ENCODE data around the gene ARFGEF2. TPM values are rescaled to one million over a fixed set of nuclear protein-coding genes. Genes with fewer than 3 reads are reported as not detected.
"Not testable (repeated sequence)": the region's sequence is repeated elsewhere in the genome, so short reads cannot be mapped to it uniquely, and the experiment has no call there.

ARFGEF2 gene
- total and polyA plus RNA-seq, 5 donors from 2014 or later, result 6.8 to 22.1 (median 7.7) TPM

- H3K27ac ChIP-seq (ENCODE audit: insufficient read depth, low read length, poor library complexity, severe bottlenecking), result no peak overlapping the region
- H3K4me3 ChIP-seq (ENCODE audit: low read depth, low read length), result no peak overlapping the region
- no peaks in the 10 kb centered on the region for H3K9me3 ChIP-seq (ENCODE audit: control insufficient read depth in 2 of 2, low read length in 2 of 2)
- DNase-seq (no peak), ATAC-seq (ENCODE audit: low read depth in 2 of 2) (no peak)
- H3K4me3 Mint-ChIP-seq, result no peak overlapping the region
- H3K4me1 Mint-ChIP-seq, result peaks cover 0 to 2% (median 0%) of the 10 kb centered on the region in 4 donors
- H3K9me3 Mint-ChIP-seq, result no peaks in the 10 kb centered on the region
- H3K4me1 ChIP-seq (ENCODE audit: control insufficient read depth, insufficient read depth, low read length, poor library complexity, severe bottlenecking), result no peaks in the 10 kb centered on the region
- H3K27me3 Mint-ChIP-seq, result no peaks in the 10 kb centered on the region
- no peaks in the 10 kb centered on the region for H3K36me3 Mint-ChIP-seq
- no peaks in the 10 kb centered on the region for H3K36me3 ChIP-seq (ENCODE audit: control insufficient read depth, insufficient read depth, low read length)
- H3K27ac Mint-ChIP-seq, result no peak overlapping the region
- no peaks in the 10 kb centered on the region for H3K27me3 ChIP-seq (ENCODE audit: control insufficient read depth, insufficient read depth, low read length)
Observed at GRCh38 chr20:48880981-48881657, 40.4 kb upstream of the ARFGEF2 start.

GRCh38 chr20:48885237-48885636 is 36.3 kb upstream of the ARFGEF2 start:
- Mint-ChIP-seq H3K27ac (no peak overlapping the region), H3K4me1 (no peaks in the 10 kb centered on the region), H3K9me3 (no peaks in the 10 kb centered on the region), H3K27me3 (peaks cover 7% of the 10 kb centered on the region), H3K36me3 (no peaks in the 10 kb centered on the region), H3K4me3 (no peak overlapping the region)
- Histone ChIP-seq H3K27ac (ENCODE audit: insufficient read depth, low read length, poor library complexity, severe bottlenecking) (no peak overlapping the region), H3K4me1 (ENCODE audit: control insufficient read depth, insufficient read depth, low read length, poor library complexity, severe bottlenecking) (no peaks in the 10 kb centered on the region), H3K9me3 (ENCODE audit: control insufficient read depth in 2 of 2, low read length in 2 of 2) (no peaks in the 10 kb centered on the region), H3K4me3 (ENCODE audit: low read depth, low read length) (no peak overlapping the region), H3K36me3 (ENCODE audit: control insufficient read depth, insufficient read depth, low read length) (no peaks in the 10 kb centered on the region), H3K27me3 (ENCODE audit: control insufficient read depth, insufficient read depth, low read length) (no peaks in the 10 kb centered on the region)
- ATAC-seq (ENCODE audit: low read depth in 2 of 2) (no peak), DNase-seq (no peak)

- Mint-ChIP-seq H3K27ac (no peak overlapping the region), H3K36me3 (no peaks in the 10 kb centered on the region), H3K4me1 (peaks cover 0 to 2% (median 0%) of the 10 kb centered on the region in 4 donors), H3K27me3 (peaks cover 15% of the 10 kb centered on the region), H3K9me3 (no peaks in the 10 kb centered on the region), H3K4me3 (no peak overlapping the region)
- DNase-seq (no peak), ATAC-seq (ENCODE audit: low read depth in 2 of 2) (no peak)
- no peaks in the 10 kb centered on the region for H3K36me3 ChIP-seq (ENCODE audit: control insufficient read depth, insufficient read depth, low read length)
- no peak overlapping the region for H3K27ac ChIP-seq (ENCODE audit: insufficient read depth, low read length, poor library complexity, severe bottlenecking)
- H3K27me3 ChIP-seq (ENCODE audit: control insufficient read depth, insufficient read depth, low read length), result no peaks in the 10 kb centered on the region
- no peaks in the 10 kb centered on the region for H3K9me3 ChIP-seq (ENCODE audit: control insufficient read depth in 2 of 2, low read length in 2 of 2)
- no peaks in the 10 kb centered on the region for H3K4me1 ChIP-seq (ENCODE audit: control insufficient read depth, insufficient read depth, low read length, poor library complexity, severe bottlenecking)
- H3K4me3 ChIP-seq (ENCODE audit: low read depth, low read length), result no peak overlapping the region
Observed at GRCh38 chr20:48886194-48886593, 35.3 kb upstream of the ARFGEF2 start.

GRCh38 chr20:48886811-48887210 is 34.7 kb upstream of the ARFGEF2 start:
- H3K4me1 ChIP-seq (ENCODE audit: control insufficient read depth, insufficient read depth, low read length, poor library complexity, severe bottlenecking), result no peaks in the 10 kb centered on the region
- peaks cover 0 to 5% (median 0%) of the 10 kb centered on the region in 4 donors for H3K4me1 Mint-ChIP-seq
- no peak overlapping the region for H3K4me3 ChIP-seq (ENCODE audit: low read depth, low read length)
- no peak overlapping the region for H3K4me3 Mint-ChIP-seq
- no peaks in the 10 kb centered on the region for H3K9me3 ChIP-seq (ENCODE audit: control insufficient read depth in 2 of 2, low read length in 2 of 2)
- H3K27me3 Mint-ChIP-seq, result peaks cover 15% of the 10 kb centered on the region
- ATAC-seq (ENCODE audit: low read depth in 2 of 2) (no peak), DNase-seq (no peak)
- H3K36me3 Mint-ChIP-seq, result no peaks in the 10 kb centered on the region
- H3K27ac Mint-ChIP-seq, result no peak overlapping the region
- no peaks in the 10 kb centered on the region for H3K9me3 Mint-ChIP-seq
- H3K36me3 ChIP-seq (ENCODE audit: control insufficient read depth, insufficient read depth, low read length), result no peaks in the 10 kb centered on the region
- no peak overlapping the region for H3K27ac ChIP-seq (ENCODE audit: insufficient read depth, low read length, poor library complexity, severe bottlenecking)
- H3K27me3 ChIP-seq (ENCODE audit: control insufficient read depth, insufficient read depth, low read length), result no peaks in the 10 kb centered on the region

- H3K27me3 Mint-ChIP-seq, result peaks cover 15% of the 10 kb centered on the region
- not testable (repeated sequence) for ATAC-seq (ENCODE audit: low read depth in 2 of 2)
Observed at GRCh38 chr20:48888517-48888916, 33.0 kb upstream of the ARFGEF2 start.

GRCh38 chr20:48889140-48889790 is 32.2 kb upstream of the ARFGEF2 start:
- Mint-ChIP-seq H3K4me3 (no peak overlapping the region), H3K27ac (no peak overlapping the region), H3K4me1 (peaks cover 0 to 6% (median 0%) of the 10 kb centered on the region in 4 donors), H3K27me3 (peaks cover 15% of the 10 kb centered on the region), H3K36me3 (no peaks in the 10 kb centered on the region), H3K9me3 (peaks cover 0 to 2% (median 0%) of the 10 kb centered on the region in 7 donors)
- Histone ChIP-seq H3K9me3 (ENCODE audit: control insufficient read depth in 2 of 2, low read length in 2 of 2) (peaks cover 0 to 2% of the 10 kb centered on the region in 2 experiments), H3K4me1 (ENCODE audit: control insufficient read depth, insufficient read depth, low read length, poor library complexity, severe bottlenecking) (no peaks in the 10 kb centered on the region), H3K27ac (ENCODE audit: insufficient read depth, low read length, poor library complexity, severe bottlenecking) (no peak overlapping the region), H3K27me3 (ENCODE audit: control insufficient read depth, insufficient read depth, low read length) (peaks cover 2% of the 10 kb centered on the region), H3K4me3 (ENCODE audit: low read depth, low read length) (no peak overlapping the region), H3K36me3 (ENCODE audit: control insufficient read depth, insufficient read depth, low read length) (no peaks in the 10 kb centered on the region)
- ATAC-seq (ENCODE audit: low read depth in 2 of 2) (no peak), DNase-seq (no peak)

More at GRCh38 chr20:48888517-48888916, 33.0 kb upstream of the ARFGEF2 start:
- DNase-seq; H3K27ac Mint-ChIP-seq; H3K27me3 ChIP-seq (ENCODE audit: control insufficient read depth, insufficient read depth, low read length); H3K4me3 Mint-ChIP-seq; H3K36me3 ChIP-seq (ENCODE audit: control insufficient read depth, insufficient read depth, low read length); H3K36me3 Mint-ChIP-seq; H3K27ac ChIP-seq (ENCODE audit: insufficient read depth, low read length, poor library complexity, severe bottlenecking); H3K9me3 ChIP-seq (ENCODE audit: control insufficient read depth in 2 of 2, low read length in 2 of 2); H3K4me3 ChIP-seq (ENCODE audit: low read depth, low read length); H3K4me1 Mint-ChIP-seq; H3K9me3 Mint-ChIP-seq; H3K4me1 ChIP-seq (ENCODE audit: control insufficient read depth, insufficient read depth, low read length, poor library complexity, severe bottlenecking): not testable (repeated sequence)

GRCh38 chr20:48891235-48892048 is 30.1 kb upstream of the ARFGEF2 start:
- H3K27ac ChIP-seq (ENCODE audit: insufficient read depth, low read length, poor library complexity, severe bottlenecking), result no peak overlapping the region

More at GRCh38 chr20:48891235-48892048, 30.1 kb upstream of the ARFGEF2 start:
- Mint-ChIP-seq H3K9me3 (peaks cover 0 to 2% (median 0%) of the 10 kb centered on the region in 7 donors), H3K27ac (no peak overlapping the region), H3K36me3 (no peaks in the 10 kb centered on the region), H3K4me1 (peaks cover 0 to 6% (median 0%) of the 10 kb centered on the region in 4 donors), H3K27me3 (peaks cover 20% of the 10 kb centered on the region), H3K4me3 (no peak overlapping the region)
- Histone ChIP-seq H3K36me3 (ENCODE audit: control insufficient read depth, insufficient read depth, low read length) (no peaks in the 10 kb centered on the region), H3K4me1 (ENCODE audit: control insufficient read depth, insufficient read depth, low read length, poor library complexity, severe bottlenecking) (no peaks in the 10 kb centered on the region), H3K9me3 (ENCODE audit: control insufficient read depth in 2 of 2, low read length in 2 of 2) (peaks cover 0 to 2% of the 10 kb centered on the region in 2 experiments), H3K27me3 (ENCODE audit: control insufficient read depth, insufficient read depth, low read length) (peaks cover 2% of the 10 kb centered on the region), H3K4me3 (ENCODE audit: low read depth, low read length) (no peak overlapping the region)
- ATAC-seq (ENCODE audit: low read depth in 2 of 2), result no peak
- DNase-seq, result no peak
